GM12875 (cell line): ENCODE data around the gene ZNF521.

ENCODE experiments used
- H3K4me3 ChIP-seq: one replicate; pipeline ENCODE4 v1.5.1; 2011; ENCODE audit warnings: low read depth, low read length, control low read depth
- CTCF ChIP-seq: IDR thresholded peaks from 2 replicates; pipeline ENCODE4 v1.5.1; 2011; ENCODE audit warnings: low read depth, mild to moderate bottlenecking, control low read depth, inconsistent platforms, low read length, moderate library complexity, borderline replicate concordance; ENCODE audit not compliant: insufficient read depth

Gene ZNF521

GRCh38 chr18:25136416-25137196 lies 215.4 kb downstream of the ZNF521 start:
- H3K4me3 ChIP-seq: no peak overlapping the region
- TF ChIP-seq CTCF: no peak

GRCh38 chr18:25134861-25135260 lies 217.1 kb downstream of the ZNF521 start:
- H3K4me3 ChIP-seq: no peak overlapping the region
- no peak for TF ChIP-seq CTCF

GRCh38 chr18:25133879-25134278 lies 218.1 kb downstream of the ZNF521 start:
- TF ChIP-seq CTCF: no peak

GRCh38 chr18:25132786-25133496 lies 219.0 kb downstream of the ZNF521 start:
- no peak overlapping the region for H3K4me3 ChIP-seq
- no peak for TF ChIP-seq CTCF

More at GRCh38 chr18:25133879-25134278, 218.1 kb downstream of the ZNF521 start:
- no peak overlapping the region for H3K4me3 ChIP-seq

- TF ChIP-seq CTCF: no peak
- H3K4me3 ChIP-seq: no peak overlapping the region
Observed at GRCh38 chr18:25126751-25127150, 225.2 kb downstream of the ZNF521 start.

GRCh38 chr18:25125680-25126079 lies 226.3 kb downstream of the ZNF521 start:
- no peak for TF ChIP-seq CTCF
- H3K4me3 ChIP-seq: no peak overlapping the region
